Keratinocyte (primary cell): ENCODE results near the gene SETBP1. TPM values are rescaled to one million over a fixed set of nuclear protein-coding genes. Genes with fewer than 3 reads are reported as not detected.

ENCODE experiments used
- DNase-seq: peaks from one replicate; pipeline ENCODE4 v3.0.0-alpha.2; 2011; ENCODE audit warnings: low read depth, missing footprints, low spot score
- FAIRE-seq: peaks from 2 replicates; lab custom pipeline; 2011; peaks lifted over from hg19 to GRCh38; lab: Jason Lieb, UNC
- H2AFZ ChIP-seq: 2 replicates; pipeline ENCODE4 v1.6.0; 2012; ENCODE audit warnings: low read length, control low read depth, inconsistent platforms; ENCODE audit not compliant: control insufficient read depth
- H3K27ac ChIP-seq: 2 replicates; pipeline ENCODE4 v1.5.1; 2011; ENCODE audit warnings: low read length; ENCODE audit not compliant: control insufficient read depth, insufficient read depth
- H3K27me3 ChIP-seq: 3 replicates; pipeline ENCODE4 v1.6.0; 2011; ENCODE audit warnings: low read length; ENCODE audit not compliant: control insufficient read depth, insufficient read depth; ENCODE audit errors: extremely low read depth
- H3K36me3 ChIP-seq, 2 experiments: 2 replicates in 1 of 2; 3 replicates in 1 of 2; pipeline ENCODE4 v1.5.1; 2011; ENCODE audit warnings: low read length in 2 of 2, mild to moderate bottlenecking in 1 of 2; ENCODE audit not compliant: control insufficient read depth in 2 of 2, insufficient read depth in 2 of 2; ENCODE audit errors: extremely low read depth in 1 of 2
- H3K4me1 ChIP-seq: 3 replicates; pipeline ENCODE4 v1.5.1; 2011; ENCODE audit warnings: low read length; ENCODE audit not compliant: control insufficient read depth, insufficient read depth; ENCODE audit errors: extremely low read depth
- H3K4me2 ChIP-seq: 3 replicates; pipeline ENCODE4 v1.6.0; 2011; ENCODE audit warnings: low read depth, low read length; ENCODE audit not compliant: control insufficient read depth, insufficient read depth; ENCODE audit errors: extremely low read depth
- H3K4me3 ChIP-seq, 3 experiments: fragments of 200-600 bp in 1 of 3; sonication (generic) in 1 of 3; 2 replicates in 2 of 3; 3 replicates in 1 of 3; pipeline ENCODE4 v1.5.1; 2011 to 2016; ENCODE audit warnings: low read length in 3 of 3, mild to moderate bottlenecking in 3 of 3, control low read depth in 2 of 3, inconsistent platforms in 1 of 3, low read depth in 1 of 3, mixed read lengths in 1 of 3, mixed run types in 1 of 3, moderate library complexity in 1 of 3; ENCODE audit not compliant: control insufficient read depth in 2 of 3, insufficient read depth in 2 of 3; ENCODE audit errors: extremely low read depth in 1 of 3
- H3K79me2 ChIP-seq: 2 replicates; pipeline ENCODE4 v1.6.0; 2012; ENCODE audit warnings: low read length; ENCODE audit not compliant: control insufficient read depth, insufficient read depth
- H3K9ac ChIP-seq: 3 replicates; pipeline ENCODE4 v1.6.0; 2011; ENCODE audit warnings: low read length; ENCODE audit not compliant: control insufficient read depth, insufficient read depth; ENCODE audit errors: extremely low read depth
- H3K9me1 ChIP-seq: 3 replicates; pipeline ENCODE4 v1.6.0; 2011; ENCODE audit warnings: low read length; ENCODE audit not compliant: control insufficient read depth, insufficient read depth; ENCODE audit errors: extremely low read depth
- H3K9me3 ChIP-seq: 2 replicates; pipeline ENCODE4 v1.5.1; 2012; ENCODE audit warnings: low read depth, low read length; ENCODE audit not compliant: control insufficient read depth
- H4K20me1 ChIP-seq: 3 replicates; pipeline ENCODE4 v1.6.0; 2011; ENCODE audit warnings: low read length; ENCODE audit not compliant: control insufficient read depth, insufficient read depth; ENCODE audit errors: extremely low read depth
- EZH2 ChIP-seq: IDR thresholded peaks from one replicate; pipeline ENCODE4 v1.6.1; 2012; ENCODE audit warnings: inconsistent platforms, mild to moderate bottlenecking, low read length, moderate library complexity
- dilution Hi-C: fragments of 300-500 bp; cut with MboI; formaldehyde crosslinking; loops from one replicate; pipeline ENCODE4 v1.7.0; 2020; ENCODE audit warnings: low sequenced_read_pairs; ENCODE audit not compliant: extremely low pct_ligation_motif_present
- polyA plus RNA-seq, 5 experiments: library from polyadenylated mRNA; depleted of rRNA in 3 of 5; stranded (reverse) in 3 of 5; stranded (forward) in 1 of 5; unstranded in 1 of 5; fragments of >200 nt; gene quantifications; 1 replicate in 1 of 5; 2 replicates in 3 of 5; 3 replicates in 1 of 5; pipeline versions ENCODE4 v1.2.1 to v1.2.3, GENCODE V29; 2011 to 2012; ENCODE audit warnings: missing spikeins in 2 of 5, low read depth in 1 of 5, low replicate concordance in 1 of 5
- TF ChIP-seq, protein P1 (sequence below), 3 experiments: IDR thresholded peaks in 1 of 3; conservative IDR thresholded peaks in 1 of 3; optimal IDR thresholded peaks in 1 of 3; 2 replicates in 2 of 3; 3 replicates in 1 of 3; pipeline versions ENCODE3 to v1.5.1; 2011; ENCODE audit warnings: low read length in 3 of 3, mild to moderate bottlenecking in 3 of 3, moderate library complexity in 2 of 3, control low read depth in 1 of 3, inconsistent platforms in 1 of 3; ENCODE audit not compliant: insufficient read depth in 2 of 3; ENCODE audit errors: extremely low read depth in 1 of 3

The SETBP1 gene
- polyA plus RNA-seq, 1 donor (not counting 4 experiments of a cell fraction or from before 2014, with no cell fraction given) = 3.3 TPM

GRCh38 chr18:44677933-44678332 lies 2.8 kb upstream of the SETBP1 start:
- H3K4me3 ChIP-seq = no peak overlapping the region
- H3K9me3 ChIP-seq = no peaks in the 10 kb centered on the region
- H4K20me1 ChIP-seq = no peaks in the 10 kb centered on the region
- dilution Hi-C loops = no loop called here
- no peak for DNase-seq
- peaks cover 18% of the 10 kb centered on the region for H3K4me1 ChIP-seq
- FAIRE-seq = no peak
- H3K27ac ChIP-seq = no peak overlapping the region
- H3K9ac ChIP-seq = no peak overlapping the region
- H3K9me1 ChIP-seq = no peaks in the 10 kb centered on the region
- H3K27me3 ChIP-seq = no peaks in the 10 kb centered on the region
- H2AFZ ChIP-seq = no peak overlapping the region
- TF ChIP-seq, protein P1, sequence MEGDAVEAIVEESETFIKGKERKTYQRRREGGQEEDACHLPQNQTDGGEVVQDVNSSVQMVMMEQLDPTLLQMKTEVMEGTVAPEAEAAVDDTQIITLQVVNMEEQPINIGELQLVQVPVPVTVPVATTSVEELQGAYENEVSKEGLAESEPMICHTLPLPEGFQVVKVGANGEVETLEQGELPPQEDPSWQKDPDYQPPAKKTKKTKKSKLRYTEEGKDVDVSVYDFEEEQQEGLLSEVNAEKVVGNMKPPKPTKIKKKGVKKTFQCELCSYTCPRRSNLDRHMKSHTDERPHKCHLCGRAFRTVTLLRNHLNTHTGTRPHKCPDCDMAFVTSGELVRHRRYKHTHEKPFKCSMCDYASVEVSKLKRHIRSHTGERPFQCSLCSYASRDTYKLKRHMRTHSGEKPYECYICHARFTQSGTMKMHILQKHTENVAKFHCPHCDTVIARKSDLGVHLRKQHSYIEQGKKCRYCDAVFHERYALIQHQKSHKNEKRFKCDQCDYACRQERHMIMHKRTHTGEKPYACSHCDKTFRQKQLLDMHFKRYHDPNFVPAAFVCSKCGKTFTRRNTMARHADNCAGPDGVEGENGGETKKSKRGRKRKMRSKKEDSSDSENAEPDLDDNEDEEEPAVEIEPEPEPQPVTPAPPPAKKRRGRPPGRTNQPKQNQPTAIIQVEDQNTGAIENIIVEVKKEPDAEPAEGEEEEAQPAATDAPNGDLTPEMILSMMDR (optimal IDR thresholded peaks at IDR 0.05 in 1 of 3, IDR thresholded peaks at IDR 0.05 in 1 of 3, conservative IDR thresholded peaks at IDR 0.05 in 1 of 3; ENCODE audit: extremely low read depth in 1 of 3, insufficient read depth in 2 of 3, low read length in 3 of 3) = no peak
- no peak for TF ChIP-seq EZH2
- peaks cover 12% of the 10 kb centered on the region for H3K79me2 ChIP-seq
- H3K36me3 ChIP-seq = no peaks in the 10 kb centered on the region
- H3K4me2 ChIP-seq = no peak overlapping the region

DNA sequence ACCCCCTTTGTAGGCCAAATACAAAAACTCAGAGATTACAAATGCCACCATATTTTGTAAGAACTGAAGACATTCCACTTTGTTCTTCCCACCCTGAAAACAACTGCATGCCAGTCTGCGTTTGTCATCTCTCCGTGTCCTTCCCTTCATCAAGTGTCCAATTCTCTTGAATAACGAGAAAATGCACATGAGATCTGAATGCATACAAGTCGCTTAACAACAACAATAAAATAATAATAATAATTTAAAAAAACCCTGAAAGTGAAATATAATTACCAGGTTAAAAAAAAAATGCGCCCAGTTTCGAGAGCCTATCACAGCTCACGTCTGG lies 2.0 kb upstream of the SETBP1 start:
- peak overlapping the region; percentile 77 to 83 (median 82) for H3K4me3 ChIP-seq
- FAIRE-seq (peak; percentile 64), DNase-seq (no peak)
- peak overlapping the region; percentile 81 for H3K27ac ChIP-seq
- H2AFZ ChIP-seq = no peak overlapping the region
- no peak overlapping the region for H3K9ac ChIP-seq
- H3K79me2 ChIP-seq = peaks cover 15% of the 10 kb centered on the region
- H3K36me3 ChIP-seq = no peaks in the 10 kb centered on the region
- no peaks in the 10 kb centered on the region for H3K9me3 ChIP-seq
- TF ChIP-seq, protein P1 (optimal IDR thresholded peaks at IDR 0.05 in 1 of 3, IDR thresholded peaks at IDR 0.05 in 1 of 3, conservative IDR thresholded peaks at IDR 0.05 in 1 of 3; ENCODE audit: extremely low read depth in 1 of 3, insufficient read depth in 2 of 3, low read length in 3 of 3) = no peak
- no peak for TF ChIP-seq EZH2
- peaks cover 22% of the 10 kb centered on the region for H3K4me1 ChIP-seq
- dilution Hi-C loops = no loop called here
- no peaks in the 10 kb centered on the region for H3K27me3 ChIP-seq
- H4K20me1 ChIP-seq = no peaks in the 10 kb centered on the region
- H3K4me2 ChIP-seq = peak overlapping the region; percentile 76
- H3K9me1 ChIP-seq = no peaks in the 10 kb centered on the region
